ENCODE data around the gene MYT1.

Gene MYT1

DNA sequence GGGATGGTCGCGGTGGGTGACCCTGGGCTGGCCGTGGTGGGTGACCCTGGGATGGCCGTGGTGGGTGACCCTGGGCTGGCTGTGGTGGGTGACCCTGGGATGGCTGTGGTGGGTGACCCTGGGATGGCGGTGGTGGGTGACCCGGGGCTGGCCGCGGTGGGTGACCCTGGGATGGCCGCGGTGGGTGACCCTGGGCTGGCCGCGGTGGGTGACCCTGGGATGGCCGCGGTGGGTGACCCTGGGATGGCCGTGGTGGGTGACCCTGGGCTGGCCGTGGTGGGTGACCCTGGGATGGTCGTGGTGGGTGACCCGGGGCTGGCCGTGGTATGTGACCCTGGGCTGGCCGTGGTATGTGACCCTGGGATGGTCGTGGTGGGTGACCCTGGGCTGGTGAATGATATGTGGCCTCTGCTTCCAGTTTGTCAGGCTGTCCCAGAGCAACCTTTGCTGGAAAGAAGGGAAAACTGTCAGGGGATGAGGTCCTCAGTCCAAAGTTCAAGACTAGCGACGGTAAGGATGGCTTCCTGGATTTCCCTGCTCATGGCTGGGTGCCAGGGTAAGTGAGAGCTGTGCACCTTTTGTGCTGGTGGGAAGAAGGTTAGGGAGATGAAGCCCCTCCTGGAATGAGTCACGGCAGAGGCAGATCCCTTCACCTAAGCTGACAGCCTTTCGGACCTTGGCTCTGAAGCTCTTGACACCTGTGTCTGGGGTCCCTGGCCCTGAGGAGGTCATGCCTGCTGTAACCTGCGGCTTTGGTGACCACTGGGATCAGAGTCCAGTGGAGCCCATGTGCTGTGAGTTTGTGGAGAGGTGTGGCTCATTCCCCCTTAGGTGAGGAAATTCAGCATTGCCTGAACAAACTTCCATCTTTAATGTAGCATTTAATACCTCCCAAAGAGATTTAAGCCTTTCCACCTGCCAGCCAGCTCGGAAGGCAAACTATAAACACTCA, 72.2 kb downstream of the MYT1 start:
- H3K27ac ChIP-seq = no peak overlapping the region
- TF ChIP-seq, protein P1, sequence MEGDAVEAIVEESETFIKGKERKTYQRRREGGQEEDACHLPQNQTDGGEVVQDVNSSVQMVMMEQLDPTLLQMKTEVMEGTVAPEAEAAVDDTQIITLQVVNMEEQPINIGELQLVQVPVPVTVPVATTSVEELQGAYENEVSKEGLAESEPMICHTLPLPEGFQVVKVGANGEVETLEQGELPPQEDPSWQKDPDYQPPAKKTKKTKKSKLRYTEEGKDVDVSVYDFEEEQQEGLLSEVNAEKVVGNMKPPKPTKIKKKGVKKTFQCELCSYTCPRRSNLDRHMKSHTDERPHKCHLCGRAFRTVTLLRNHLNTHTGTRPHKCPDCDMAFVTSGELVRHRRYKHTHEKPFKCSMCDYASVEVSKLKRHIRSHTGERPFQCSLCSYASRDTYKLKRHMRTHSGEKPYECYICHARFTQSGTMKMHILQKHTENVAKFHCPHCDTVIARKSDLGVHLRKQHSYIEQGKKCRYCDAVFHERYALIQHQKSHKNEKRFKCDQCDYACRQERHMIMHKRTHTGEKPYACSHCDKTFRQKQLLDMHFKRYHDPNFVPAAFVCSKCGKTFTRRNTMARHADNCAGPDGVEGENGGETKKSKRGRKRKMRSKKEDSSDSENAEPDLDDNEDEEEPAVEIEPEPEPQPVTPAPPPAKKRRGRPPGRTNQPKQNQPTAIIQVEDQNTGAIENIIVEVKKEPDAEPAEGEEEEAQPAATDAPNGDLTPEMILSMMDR (conservative IDR thresholded peaks at IDR 0.05; ENCODE audit: low read depth) = no peak
- DNase-seq (ENCODE audit: low spot score) = no peak
- ChIA-PET POLR2A (ENCODE audit: low non-redundant PET) (no interaction called here), CTCF (no interaction called here)

DNA sequence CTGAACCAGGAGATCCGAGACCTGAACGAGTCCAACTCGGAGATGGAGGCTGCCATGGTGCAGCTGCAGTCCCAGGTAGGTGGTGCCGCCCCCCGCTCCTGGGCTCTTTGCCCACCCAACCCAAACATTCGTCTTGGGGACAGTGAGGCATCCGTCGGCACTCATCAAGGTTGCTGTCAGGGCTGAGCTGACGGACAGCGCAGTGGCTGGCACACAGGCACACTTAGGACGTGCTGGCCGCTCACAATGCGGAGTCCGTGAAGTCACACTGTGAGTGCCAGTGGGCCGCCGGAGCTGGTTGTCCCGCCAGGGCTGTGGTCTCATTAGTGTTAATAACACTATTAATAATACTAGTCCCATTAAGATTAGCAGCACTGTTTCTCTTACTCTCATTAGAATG, 73.1 kb downstream of the MYT1 start:
- H3K27ac ChIP-seq = no peak overlapping the region
- DNase-seq (ENCODE audit: low spot score) = no peak
- CTCF ChIA-PET = no interaction called here
- TF ChIP-seq, protein P1 (conservative IDR thresholded peaks at IDR 0.05; ENCODE audit: low read depth) = no peak
- POLR2A ChIA-PET (ENCODE audit: low non-redundant PET) = no interaction called here

DNA sequence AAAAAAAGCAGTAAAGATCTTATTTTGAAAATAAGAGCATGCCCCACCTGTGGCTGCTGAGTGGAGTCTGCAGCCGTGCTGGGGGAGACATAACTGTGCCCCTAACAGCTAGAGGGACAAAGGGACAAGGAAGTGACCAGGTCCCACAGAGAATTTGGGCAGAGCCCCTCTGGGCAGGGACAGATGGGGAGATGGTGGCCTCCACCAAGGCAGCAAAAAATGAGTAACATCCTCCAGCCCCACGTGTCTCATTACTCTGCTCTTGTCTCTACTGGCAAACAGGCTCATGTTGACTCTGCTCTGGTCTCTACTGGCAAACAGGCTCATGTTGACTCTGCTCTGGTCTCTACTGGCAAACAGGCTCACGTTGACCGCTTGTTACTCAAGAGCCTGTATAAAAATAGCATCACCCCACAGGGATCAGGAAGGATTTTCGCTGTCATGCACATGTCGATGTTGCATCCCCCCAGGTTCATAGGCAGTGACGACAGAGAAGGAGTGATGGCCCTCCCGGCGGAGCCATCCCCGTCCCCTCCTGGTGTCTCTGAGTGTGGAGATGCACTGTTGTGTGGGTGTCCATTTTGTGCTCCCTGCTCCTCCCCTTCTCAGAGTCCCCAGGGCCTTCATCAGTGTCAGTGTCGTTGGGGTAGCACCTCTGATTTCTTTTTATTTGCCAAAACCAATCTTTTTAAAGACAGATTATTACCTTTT, 74.0 kb downstream of the MYT1 start:
- TF ChIP-seq, protein P1 (conservative IDR thresholded peaks at IDR 0.05; ENCODE audit: low read depth) = no peak
- ChIA-PET CTCF (interaction anchor here (0.8 kb wide), 1 partner anchor 11 kb away, joined by 3 read pairs; no protein-coding TSS in a partner anchor), POLR2A (ENCODE audit: low non-redundant PET) (no interaction called here)
- DNase-seq (ENCODE audit: low spot score) = no peak
- H3K27ac ChIP-seq = no peak overlapping the region

DNA sequence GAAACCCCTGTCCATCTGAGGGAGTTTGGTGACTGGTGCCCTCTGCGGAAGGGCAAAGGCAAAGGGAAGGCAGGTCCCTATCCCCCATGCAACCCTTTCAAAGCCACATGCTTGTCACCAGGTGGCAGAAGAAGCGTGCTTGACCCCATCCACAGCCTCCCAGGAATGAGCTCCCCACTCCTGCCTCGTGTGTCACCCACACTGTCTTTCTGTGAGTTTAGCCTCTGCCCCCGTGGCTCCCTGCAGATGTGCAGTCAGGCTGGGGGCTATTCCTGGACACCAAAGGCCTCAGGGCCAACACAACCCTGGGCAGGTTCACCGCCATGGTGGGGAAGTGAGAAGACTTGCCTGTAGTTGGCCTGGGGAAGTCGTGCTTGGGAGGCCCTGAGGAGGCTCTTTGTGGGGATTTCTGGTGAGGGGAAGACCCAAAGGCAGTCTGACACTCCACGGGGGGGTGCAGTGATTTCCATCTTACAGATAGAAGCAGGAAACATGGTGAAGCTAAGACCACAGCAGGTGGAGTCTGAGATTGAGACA, 74.7 kb downstream of the MYT1 start:
- POLR2A ChIA-PET (ENCODE audit: low non-redundant PET) = no interaction called here
- H3K27ac ChIP-seq = no peak overlapping the region
- CTCF ChIA-PET = no interaction called here
- DNase-seq (ENCODE audit: low spot score) = no peak
- TF ChIP-seq, protein P1 (conservative IDR thresholded peaks at IDR 0.05; ENCODE audit: low read depth) = no peak

DNA sequence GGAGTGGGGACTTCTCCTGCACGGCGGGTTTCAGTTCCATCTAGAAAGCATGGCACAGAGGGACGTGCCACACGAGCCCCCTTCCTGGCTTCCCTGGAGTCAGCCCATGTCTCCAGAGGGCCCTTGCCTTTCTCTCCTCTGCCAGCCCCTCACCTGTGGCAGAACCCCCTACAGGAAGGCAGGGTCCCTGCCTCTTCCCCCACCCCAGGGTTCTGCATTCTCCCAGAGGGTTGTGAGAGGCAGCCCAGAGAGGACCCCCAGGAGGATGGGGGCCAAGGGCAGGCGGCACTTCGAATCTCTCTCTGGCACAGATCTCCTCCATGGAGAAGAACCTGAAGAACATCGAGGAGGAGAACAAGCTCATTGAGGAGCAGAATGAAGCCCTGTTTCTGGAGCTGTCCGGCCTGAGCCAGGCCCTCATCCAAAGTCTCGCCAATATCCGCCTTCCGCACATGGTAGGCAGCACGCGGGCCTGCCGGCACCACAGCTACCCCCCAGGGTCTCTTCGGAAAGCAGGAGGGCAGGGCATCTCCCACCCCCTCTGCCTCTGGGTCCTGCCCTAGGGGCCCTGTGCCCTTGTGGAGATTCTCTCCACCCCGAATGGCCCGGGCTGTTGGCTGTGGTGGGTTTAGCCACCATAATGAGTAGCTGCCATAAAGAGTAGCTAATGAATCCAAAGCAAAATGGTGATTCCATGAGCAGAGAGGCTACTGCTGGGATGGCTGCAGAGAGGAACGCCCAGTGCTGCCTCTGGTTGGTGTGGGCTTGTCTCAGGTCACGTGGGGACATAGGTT, 75.4 kb downstream of the MYT1 start:
- H3K27ac ChIP-seq = no peak overlapping the region
- POLR2A ChIA-PET (ENCODE audit: low non-redundant PET) = no interaction called here
- TF ChIP-seq, protein P1 (conservative IDR thresholded peaks at IDR 0.05; ENCODE audit: low read depth) = no peak
- CTCF ChIA-PET = interaction anchor here (0.6 to 1.4 kb wide), 2 partner anchors 12 to 16 kb away, joined by 3 read pairs; partner anchors contain the start of gene PCMTD2
- no peak for DNase-seq (ENCODE audit: low spot score)

Data from RWPE1 (cell line).